Progenitor cell of endocrine pancreas (in vitro differentiated cells): ENCODE results near the gene PLGRKT. TPM values are rescaled to one million over a fixed set of nuclear protein-coding genes. Genes with fewer than 3 reads are reported as not detected.

Experiments used
- DNase-seq: peaks from one replicate; pipeline ENCODE4 v3.0.0; 2021; ENCODE audit warnings: low spot score; ENCODE audit not compliant: unreplicated experiment
- H3K27ac Mint-ChIP-seq: 2 replicates; pipeline ENCODE4 v1.8.0; 2021; ENCODE audit warnings: mild to moderate bottlenecking, moderate library complexity, mixed read lengths
- H3K27me3 Mint-ChIP-seq: 2 replicates; pipeline ENCODE4 v1.8.0; 2021; ENCODE audit warnings: mixed read lengths
- H3K36me3 Mint-ChIP-seq: 2 replicates; pipeline ENCODE4 v1.8.0; 2022; ENCODE audit warnings: mixed read lengths; ENCODE audit not compliant: insufficient read depth
- H3K4me1 Mint-ChIP-seq: 2 replicates; pipeline ENCODE4 v1.8.0; 2021; ENCODE audit warnings: low read depth, mixed read lengths
- H3K4me3 Mint-ChIP-seq: 2 replicates; pipeline ENCODE4 v1.8.0; 2021; ENCODE audit warnings: low read depth, mild to moderate bottlenecking, moderate library complexity, mixed read lengths
- H3K9me3 Mint-ChIP-seq: 2 replicates; pipeline ENCODE4 v1.8.0; 2021; ENCODE audit warnings: low read depth, mixed read lengths
- total RNA-seq: library from RNA; stranded (reverse); gene quantifications from 2 replicates; pipeline ENCODE4 v1.2.1, GENCODE V29; 2021
- TF ChIP-seq, protein P1 (sequence below): fragments of 200-600 bp; sonication (generic); IDR thresholded peaks from one replicate; pipeline ENCODE4 v1.5.0; 2021; ENCODE audit warnings: antibody characterized with exemption, mild to moderate bottlenecking; ENCODE audit not compliant: unreplicated experiment

The PLGRKT gene
- total RNA-seq, 1 donor from 2014 or later, result 18.9 TPM

GRCh38 chr9:5315187-5315923, 122.4 kb downstream of the PLGRKT start:
- H3K9me3 Mint-ChIP-seq, result peaks cover 14% of the 10 kb centered on the region
- TF ChIP-seq, protein P1, sequence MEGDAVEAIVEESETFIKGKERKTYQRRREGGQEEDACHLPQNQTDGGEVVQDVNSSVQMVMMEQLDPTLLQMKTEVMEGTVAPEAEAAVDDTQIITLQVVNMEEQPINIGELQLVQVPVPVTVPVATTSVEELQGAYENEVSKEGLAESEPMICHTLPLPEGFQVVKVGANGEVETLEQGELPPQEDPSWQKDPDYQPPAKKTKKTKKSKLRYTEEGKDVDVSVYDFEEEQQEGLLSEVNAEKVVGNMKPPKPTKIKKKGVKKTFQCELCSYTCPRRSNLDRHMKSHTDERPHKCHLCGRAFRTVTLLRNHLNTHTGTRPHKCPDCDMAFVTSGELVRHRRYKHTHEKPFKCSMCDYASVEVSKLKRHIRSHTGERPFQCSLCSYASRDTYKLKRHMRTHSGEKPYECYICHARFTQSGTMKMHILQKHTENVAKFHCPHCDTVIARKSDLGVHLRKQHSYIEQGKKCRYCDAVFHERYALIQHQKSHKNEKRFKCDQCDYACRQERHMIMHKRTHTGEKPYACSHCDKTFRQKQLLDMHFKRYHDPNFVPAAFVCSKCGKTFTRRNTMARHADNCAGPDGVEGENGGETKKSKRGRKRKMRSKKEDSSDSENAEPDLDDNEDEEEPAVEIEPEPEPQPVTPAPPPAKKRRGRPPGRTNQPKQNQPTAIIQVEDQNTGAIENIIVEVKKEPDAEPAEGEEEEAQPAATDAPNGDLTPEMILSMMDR, result no peak
- no peak overlapping the region for H3K27ac Mint-ChIP-seq
- H3K27me3 Mint-ChIP-seq, result peaks cover 3% of the 10 kb centered on the region
- DNase-seq, result no peak
- H3K36me3 Mint-ChIP-seq, result peaks cover 10% of the 10 kb centered on the region
- no peak overlapping the region for H3K4me3 Mint-ChIP-seq
- H3K4me1 Mint-ChIP-seq, result no peaks in the 10 kb centered on the region

DNA sequence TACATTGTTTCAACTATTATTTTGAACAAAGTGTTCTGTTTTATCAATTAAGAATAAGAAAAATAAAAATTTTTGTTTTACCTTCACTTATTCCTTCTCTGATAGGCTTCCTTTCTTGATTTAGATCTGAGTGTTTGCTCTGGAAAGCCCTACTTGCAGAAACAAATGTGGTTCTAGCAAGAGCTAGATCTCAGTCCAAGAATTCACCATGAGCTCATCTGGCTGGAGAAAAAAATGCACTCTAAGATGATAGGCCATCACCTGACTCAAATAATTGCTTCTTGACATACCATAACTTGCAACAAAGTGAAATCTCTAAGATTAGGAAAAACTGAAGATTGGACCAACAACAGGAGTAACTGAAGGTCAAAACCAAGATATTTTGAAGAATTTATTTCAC, 126.9 kb downstream of the PLGRKT start:
- TF ChIP-seq, protein P1, result no peak
- Mint-ChIP-seq H3K27ac (no peak overlapping the region), H3K4me1 (no peaks in the 10 kb centered on the region), H3K36me3 (peaks cover 7% of the 10 kb centered on the region), H3K4me3 (no peak overlapping the region), H3K9me3 (peaks cover 9% of the 10 kb centered on the region), H3K27me3 (peaks cover 7% of the 10 kb centered on the region)
- no peak for DNase-seq

Other genes with a start within 250 kb of the PLGRKT start
- not detected in 2 replicates for gene INSL4, start 206.5 kb downstream of the PLGRKT start, total RNA-seq
- gene RLN2, start 133.2 kb downstream of the PLGRKT start, total RNA-seq, result 4.0 and 4.4 TPM in 2 replicates
- gene RLN1, start 98.0 kb downstream of the PLGRKT start, total RNA-seq, result 0.91 and 1.2 TPM in 2 replicates
- 0.29 and 0.55 TPM in 2 replicates for gene CD274, start 12.6 kb upstream of the PLGRKT start, total RNA-seq
- not detected in 2 replicates for gene PDCD1LG2, start 72.6 kb upstream of the PLGRKT start, total RNA-seq
- 24.2 and 25.1 TPM in 2 replicates for gene RIC1, start 191.2 kb upstream of the PLGRKT start, total RNA-seq